Neural cell (in vitro differentiated cells): ENCODE data around the gene LCNL1. TPM values are rescaled to one million over a fixed set of nuclear protein-coding genes. Genes with fewer than 3 reads are reported as not detected.

Source experiments
- H2AFZ ChIP-seq: fragments of 200-600, 300-800 bp; sonication (generic), shearing (Covaris generic); 2 replicates; pipeline ENCODE4 v1.6.0; 2014; ENCODE audit warnings: low read depth, mild to moderate bottlenecking, antibody characterized with exemption, low read length, moderate library complexity
- H3F3A ChIP-seq: fragments of 200-600 bp; shearing (Covaris generic); 2 replicates; pipeline ENCODE4 v1.6.1; 2016; ENCODE audit warnings: mild to moderate bottlenecking, moderate library complexity, mixed read lengths, antibody characterized with exemption, low read length; ENCODE audit not compliant: insufficient read depth, poor library complexity, severe bottlenecking
- H3K27ac ChIP-seq: fragments of 200-600, 300-800 bp; sonication (generic), shearing (Covaris generic); 2 replicates; pipeline ENCODE4 v1.5.1; 2014; ENCODE audit warnings: mild to moderate bottlenecking, low read length, moderate library complexity
- H3K27me3 ChIP-seq: fragments of 300-800, 200-600 bp; sonication (generic), shearing (Covaris generic); 2 replicates; pipeline ENCODE4 v1.6.0; 2014; ENCODE audit warnings: mild to moderate bottlenecking, low read depth, low read length, moderate library complexity; ENCODE audit not compliant: insufficient read depth
- H3K36me3 ChIP-seq: fragments of 300-800, 200-600 bp; sonication (generic), shearing (Covaris generic); 2 replicates; pipeline ENCODE4 v1.5.1; 2014; ENCODE audit warnings: mild to moderate bottlenecking, antibody characterized with exemption, low read length, moderate library complexity; ENCODE audit not compliant: insufficient read depth
- H3K4me2 ChIP-seq: fragments of 300-800, 200-600 bp; sonication (generic), shearing (Covaris generic); 2 replicates; pipeline ENCODE4 v1.6.0; 2014; ENCODE audit warnings: mild to moderate bottlenecking, low read length
- H3K4me3 ChIP-seq: fragments of 300-800, 200-600 bp; sonication (generic), shearing (Covaris generic); 2 replicates; pipeline ENCODE4 v1.5.1; 2014; ENCODE audit warnings: mild to moderate bottlenecking, low read length, moderate library complexity
- H3K79me2 ChIP-seq: fragments of 200-600 bp; shearing (Covaris generic); replicated peaks from 2 replicates; pipeline ENCODE4 v1.6.0; 2014; ENCODE audit warnings: mild to moderate bottlenecking, low read length, moderate library complexity; ENCODE audit not compliant: insufficient read depth
- H3K9ac ChIP-seq: fragments of 300-800, 200-600 bp; sonication (generic), shearing (Covaris generic); 2 replicates; pipeline ENCODE4 v1.6.1; 2016; ENCODE audit warnings: mild to moderate bottlenecking, low read length, mixed read lengths
- H3K9me2 ChIP-seq: fragments of 200-600 bp; shearing (Covaris generic); 2 replicates; pipeline ENCODE4 v1.6.1; 2016; ENCODE audit warnings: mild to moderate bottlenecking, low read length, mixed read lengths; ENCODE audit not compliant: insufficient read depth
- H3K9me3 ChIP-seq: fragments of 200-600, 300-800 bp; sonication (generic), shearing (Covaris generic); 2 replicates; pipeline ENCODE4 v1.6.1; 2016; ENCODE audit warnings: mild to moderate bottlenecking, mixed run types, low read length, moderate library complexity, mixed read lengths
- H4K20me1 ChIP-seq: fragments of 200-600 bp; shearing (Covaris generic); 2 replicates; pipeline ENCODE4 v1.6.1; 2016; ENCODE audit warnings: mild to moderate bottlenecking, mixed run types; ENCODE audit not compliant: insufficient read depth
- EP300 ChIP-seq: fragments of 450-650 bp; conservative IDR thresholded peaks from 2 replicates; pipeline ENCODE4 v1.6.1; 2014; ENCODE audit warnings: antibody characterized with exemption, mild to moderate bottlenecking, moderate library complexity; ENCODE audit not compliant: poor library complexity, severe bottlenecking
- EZH2 ChIP-seq: fragments of 200-600, 300-800 bp; shearing (Covaris generic), sonication (generic); IDR thresholded peaks from 2 replicates; pipeline ENCODE4 v1.6.1; 2014; ENCODE audit warnings: antibody characterized with exemption, low read length, borderline replicate concordance, mild to moderate bottlenecking; ENCODE audit not compliant: insufficient read depth, poor library complexity, severe bottlenecking
- MXI1 ChIP-seq: fragments of 450-650 bp; conservative IDR thresholded peaks from 2 replicates; pipeline ENCODE4 v1.6.1; 2014; ENCODE audit warnings: antibody characterized with exemption, mild to moderate bottlenecking; ENCODE audit not compliant: poor library complexity, severe bottlenecking
- POLR2AphosphoS5 ChIP-seq: IDR thresholded peaks from 2 replicates; pipeline ENCODE4 v1.6.1; 2012
- RAD21 ChIP-seq: fragments of 450-650 bp; conservative IDR thresholded peaks from 2 replicates; pipeline ENCODE4 v1.6.1; 2014; ENCODE audit warnings: antibody characterized with exemption, mild to moderate bottlenecking, moderate library complexity
- SMC3 ChIP-seq: fragments of 450-650 bp; conservative IDR thresholded peaks from 2 replicates; pipeline ENCODE4 v1.6.1; 2014; ENCODE audit warnings: antibody characterized with exemption, mild to moderate bottlenecking, moderate library complexity; ENCODE audit not compliant: poor library complexity
- TAF1 ChIP-seq: IDR thresholded peaks from 2 replicates; pipeline ENCODE4 v1.6.1; 2012; ENCODE audit warnings: low read depth
- polyA plus RNA-seq: library from polyadenylated mRNA; depleted of rRNA; stranded (reverse); fragments of >200 nt; gene quantifications from 2 replicates; pipeline ENCODE4 v1.2.3, GENCODE V29; 2014
- TF ChIP-seq, protein P1 (sequence below): IDR thresholded peaks from 2 replicates; pipeline ENCODE4 v1.6.1; 2012; ENCODE audit warnings: borderline replicate concordance
- TF ChIP-seq, protein P2 (sequence below): fragments of 450-650 bp; IDR thresholded peaks from 2 replicates; pipeline ENCODE4 v1.5.1; 2014; ENCODE audit warnings: antibody characterized with exemption, mild to moderate bottlenecking, moderate library complexity; ENCODE audit not compliant: poor library complexity, severe bottlenecking

LCNL1 gene
- polyA plus RNA-seq, 1 donor from 2014 or later, result not detected

DNA sequence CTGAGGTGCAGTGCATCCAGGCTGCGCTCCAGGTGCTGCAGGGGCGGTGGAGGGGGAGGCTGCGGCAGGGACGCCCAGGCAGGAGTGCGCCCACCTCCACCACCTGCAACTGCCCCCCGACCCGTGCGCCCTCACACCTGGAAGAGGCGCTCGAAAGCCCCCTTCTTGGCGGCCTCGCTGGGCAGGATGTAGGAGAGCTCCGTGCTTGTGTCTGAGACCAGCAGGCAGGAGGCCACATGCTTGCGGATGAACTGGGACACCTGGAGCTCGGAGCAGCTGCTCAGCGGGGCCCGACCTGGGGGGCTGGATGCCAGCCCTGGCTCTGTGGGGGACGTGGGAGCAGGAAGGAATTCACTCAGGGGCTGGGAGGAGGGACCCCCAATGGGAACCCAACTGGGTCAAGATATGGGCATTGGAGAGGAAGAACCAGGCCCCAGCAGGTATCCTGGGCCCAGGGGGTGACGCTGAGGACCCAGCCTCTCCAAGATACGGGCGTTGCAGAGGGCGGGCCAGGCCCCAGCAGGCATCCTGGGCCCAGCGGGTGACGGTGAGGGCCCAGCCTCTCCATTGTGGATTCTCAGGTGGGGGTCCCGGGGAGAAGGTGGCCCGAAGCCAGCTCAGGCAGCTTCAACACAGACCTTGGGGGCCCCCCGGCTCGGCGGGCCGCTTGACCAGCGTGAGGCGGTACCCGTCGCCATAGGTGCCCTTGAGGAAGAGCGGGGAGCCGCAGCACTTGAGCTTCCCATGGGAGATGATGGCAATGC lies 32.2 kb downstream of the LCNL1 start:
- no peaks in the 10 kb centered on the region for H3K9me3 ChIP-seq
- no peaks in the 10 kb centered on the region for H3K9me2 ChIP-seq
- H3K79me2 ChIP-seq, result no peaks in the 10 kb centered on the region
- H3K27me3 ChIP-seq, result no peaks in the 10 kb centered on the region
- H3K4me2 ChIP-seq, result no peak overlapping the region
- no peaks in the 10 kb centered on the region for H3F3A ChIP-seq
- H3K36me3 ChIP-seq, result peaks cover 7% of the 10 kb centered on the region
- H3K4me3 ChIP-seq, result no peak overlapping the region
- no peak overlapping the region for H2AFZ ChIP-seq
- no peaks in the 10 kb centered on the region for H4K20me1 ChIP-seq
- no peak for TF ChIP-seq POLR2AphosphoS5
- no peak for TF ChIP-seq RAD21
- TF ChIP-seq EP300, result no peak
- TF ChIP-seq EZH2, result no peak
- TF ChIP-seq MXI1, result no peak
- TF ChIP-seq, protein P1, sequence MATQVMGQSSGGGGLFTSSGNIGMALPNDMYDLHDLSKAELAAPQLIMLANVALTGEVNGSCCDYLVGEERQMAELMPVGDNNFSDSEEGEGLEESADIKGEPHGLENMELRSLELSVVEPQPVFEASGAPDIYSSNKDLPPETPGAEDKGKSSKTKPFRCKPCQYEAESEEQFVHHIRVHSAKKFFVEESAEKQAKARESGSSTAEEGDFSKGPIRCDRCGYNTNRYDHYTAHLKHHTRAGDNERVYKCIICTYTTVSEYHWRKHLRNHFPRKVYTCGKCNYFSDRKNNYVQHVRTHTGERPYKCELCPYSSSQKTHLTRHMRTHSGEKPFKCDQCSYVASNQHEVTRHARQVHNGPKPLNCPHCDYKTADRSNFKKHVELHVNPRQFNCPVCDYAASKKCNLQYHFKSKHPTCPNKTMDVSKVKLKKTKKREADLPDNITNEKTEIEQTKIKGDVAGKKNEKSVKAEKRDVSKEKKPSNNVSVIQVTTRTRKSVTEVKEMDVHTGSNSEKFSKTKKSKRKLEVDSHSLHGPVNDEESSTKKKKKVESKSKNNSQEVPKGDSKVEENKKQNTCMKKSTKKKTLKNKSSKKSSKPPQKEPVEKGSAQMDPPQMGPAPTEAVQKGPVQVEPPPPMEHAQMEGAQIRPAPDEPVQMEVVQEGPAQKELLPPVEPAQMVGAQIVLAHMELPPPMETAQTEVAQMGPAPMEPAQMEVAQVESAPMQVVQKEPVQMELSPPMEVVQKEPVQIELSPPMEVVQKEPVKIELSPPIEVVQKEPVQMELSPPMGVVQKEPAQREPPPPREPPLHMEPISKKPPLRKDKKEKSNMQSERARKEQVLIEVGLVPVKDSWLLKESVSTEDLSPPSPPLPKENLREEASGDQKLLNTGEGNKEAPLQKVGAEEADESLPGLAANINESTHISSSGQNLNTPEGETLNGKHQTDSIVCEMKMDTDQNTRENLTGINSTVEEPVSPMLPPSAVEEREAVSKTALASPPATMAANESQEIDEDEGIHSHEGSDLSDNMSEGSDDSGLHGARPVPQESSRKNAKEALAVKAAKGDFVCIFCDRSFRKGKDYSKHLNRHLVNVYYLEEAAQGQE, result no peak
- no peak for TF ChIP-seq SMC3
- TF ChIP-seq, protein P2, sequence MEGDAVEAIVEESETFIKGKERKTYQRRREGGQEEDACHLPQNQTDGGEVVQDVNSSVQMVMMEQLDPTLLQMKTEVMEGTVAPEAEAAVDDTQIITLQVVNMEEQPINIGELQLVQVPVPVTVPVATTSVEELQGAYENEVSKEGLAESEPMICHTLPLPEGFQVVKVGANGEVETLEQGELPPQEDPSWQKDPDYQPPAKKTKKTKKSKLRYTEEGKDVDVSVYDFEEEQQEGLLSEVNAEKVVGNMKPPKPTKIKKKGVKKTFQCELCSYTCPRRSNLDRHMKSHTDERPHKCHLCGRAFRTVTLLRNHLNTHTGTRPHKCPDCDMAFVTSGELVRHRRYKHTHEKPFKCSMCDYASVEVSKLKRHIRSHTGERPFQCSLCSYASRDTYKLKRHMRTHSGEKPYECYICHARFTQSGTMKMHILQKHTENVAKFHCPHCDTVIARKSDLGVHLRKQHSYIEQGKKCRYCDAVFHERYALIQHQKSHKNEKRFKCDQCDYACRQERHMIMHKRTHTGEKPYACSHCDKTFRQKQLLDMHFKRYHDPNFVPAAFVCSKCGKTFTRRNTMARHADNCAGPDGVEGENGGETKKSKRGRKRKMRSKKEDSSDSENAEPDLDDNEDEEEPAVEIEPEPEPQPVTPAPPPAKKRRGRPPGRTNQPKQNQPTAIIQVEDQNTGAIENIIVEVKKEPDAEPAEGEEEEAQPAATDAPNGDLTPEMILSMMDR, result no peak
- TF ChIP-seq TAF1, result no peak
- H3K27ac ChIP-seq, result no peak overlapping the region
- H3K9ac ChIP-seq, result no peak overlapping the region

DNA sequence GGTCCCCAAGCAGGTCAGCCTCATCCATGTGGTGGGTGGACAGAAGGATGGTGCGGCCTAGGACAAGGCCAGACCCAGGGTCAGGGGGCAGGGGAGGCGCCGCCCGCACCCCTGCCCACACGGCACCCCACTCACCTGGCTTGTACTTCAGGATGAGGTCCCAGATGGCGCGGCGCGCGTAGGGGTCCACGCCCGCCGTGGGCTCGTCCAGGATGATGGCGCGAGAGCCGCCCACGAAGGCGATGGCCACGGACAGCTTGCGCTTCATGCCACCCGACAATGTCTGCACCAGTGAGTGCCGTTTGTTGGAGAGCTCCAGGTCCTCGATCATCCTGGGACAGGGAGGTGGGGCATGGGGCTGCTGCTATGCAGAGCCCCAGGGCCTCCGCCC lies 32.7 kb downstream of the LCNL1 start:
- Histone ChIP-seq H3K27me3 (no peaks in the 10 kb centered on the region), H3K4me3 (no peak overlapping the region), H2AFZ (no peak overlapping the region), H4K20me1 (no peaks in the 10 kb centered on the region), H3F3A (no peaks in the 10 kb centered on the region), H3K36me3 (peaks cover 7% of the 10 kb centered on the region), H3K79me2 (no peaks in the 10 kb centered on the region), H3K4me2 (no peak overlapping the region), H3K27ac (no peak overlapping the region), H3K9me2 (no peaks in the 10 kb centered on the region), H3K9ac (no peak overlapping the region), H3K9me3 (no peaks in the 10 kb centered on the region)
- TF ChIP-seq MXI1, result no peak
- TF ChIP-seq RAD21, result no peak
